ENCODE data around the gene LIPC.

DNA sequence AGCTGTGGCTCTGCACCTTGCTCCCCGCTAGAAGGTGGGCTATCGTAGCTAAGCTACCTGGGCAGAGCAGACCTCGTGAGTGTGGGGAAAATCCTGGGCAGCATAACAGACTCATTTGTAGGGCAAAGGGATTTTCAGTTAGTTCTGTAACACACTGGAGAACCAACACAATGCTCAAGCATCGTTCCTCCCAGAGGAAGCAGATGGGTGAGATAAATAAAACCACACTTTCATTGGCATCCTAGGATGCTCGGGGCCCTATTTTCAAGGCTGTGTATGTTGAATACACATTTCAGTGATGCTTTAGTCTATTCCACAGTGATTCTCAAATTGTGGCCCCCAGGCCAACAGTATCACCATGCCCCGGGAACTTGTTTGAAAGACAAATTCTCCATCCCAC lies 20.0 kb downstream of the LIPC start:
- TF ChIP-seq, protein P1, sequence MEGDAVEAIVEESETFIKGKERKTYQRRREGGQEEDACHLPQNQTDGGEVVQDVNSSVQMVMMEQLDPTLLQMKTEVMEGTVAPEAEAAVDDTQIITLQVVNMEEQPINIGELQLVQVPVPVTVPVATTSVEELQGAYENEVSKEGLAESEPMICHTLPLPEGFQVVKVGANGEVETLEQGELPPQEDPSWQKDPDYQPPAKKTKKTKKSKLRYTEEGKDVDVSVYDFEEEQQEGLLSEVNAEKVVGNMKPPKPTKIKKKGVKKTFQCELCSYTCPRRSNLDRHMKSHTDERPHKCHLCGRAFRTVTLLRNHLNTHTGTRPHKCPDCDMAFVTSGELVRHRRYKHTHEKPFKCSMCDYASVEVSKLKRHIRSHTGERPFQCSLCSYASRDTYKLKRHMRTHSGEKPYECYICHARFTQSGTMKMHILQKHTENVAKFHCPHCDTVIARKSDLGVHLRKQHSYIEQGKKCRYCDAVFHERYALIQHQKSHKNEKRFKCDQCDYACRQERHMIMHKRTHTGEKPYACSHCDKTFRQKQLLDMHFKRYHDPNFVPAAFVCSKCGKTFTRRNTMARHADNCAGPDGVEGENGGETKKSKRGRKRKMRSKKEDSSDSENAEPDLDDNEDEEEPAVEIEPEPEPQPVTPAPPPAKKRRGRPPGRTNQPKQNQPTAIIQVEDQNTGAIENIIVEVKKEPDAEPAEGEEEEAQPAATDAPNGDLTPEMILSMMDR (IDR thresholded peaks at IDR 0.05), result no peak
- no peak for TF ChIP-seq ZFX (IDR thresholded peaks at IDR 0.05; ENCODE audit: borderline replicate concordance)
